ENCODE measurements around the gene TRIM9. TPM values are rescaled to one million over a fixed set of nuclear protein-coding genes. Genes with fewer than 3 reads are reported as not detected.

The TRIM9 gene
- total RNA-seq, 1 experiment from 2014 or later: 0.44 TPM

GRCh38 chr14:50985124-50985858 lies 109.6 kb downstream of the TRIM9 start:
- no peak for ATAC-seq
- TF ChIP-seq POLR2AphosphoS5 (IDR thresholded peaks at IDR 0.05; ENCODE audit: low read depth, low read length) (no peak), SIN3A (IDR thresholded peaks at IDR 0.05; ENCODE audit: borderline replicate concordance, insufficient read depth, low read depth, low read length) (no peak), TCF7L2 (IDR thresholded peaks at IDR 0.05; ENCODE audit: low read depth, low read length) (no peak), REST (IDR thresholded peaks at IDR 0.05; ENCODE audit: insufficient read depth in 1 of 2, low read depth in 2 of 2, low read length in 1 of 2) (no peak), CTCF (IDR thresholded peaks at IDR 0.05) (no peak)
- no peak for DNase-seq (ENCODE audit: low read depth, low spot score)
- Histone ChIP-seq H3K4me1 (ENCODE audit: control insufficient read depth, insufficient read depth, low read length) (no peaks in the 10 kb centered on the region), H3K36me3 (ENCODE audit: control insufficient read depth, insufficient read depth, low read length) (no peaks in the 10 kb centered on the region), H3K27ac (ENCODE audit: low read length) (no peak overlapping the region), H3K27me3 (ENCODE audit: control insufficient read depth, insufficient read depth, low read length) (peaks cover 8% of the 10 kb centered on the region; the same call in 1 of the 2 replicates), H3K9me3 (ENCODE audit: control insufficient read depth, insufficient read depth, low read depth, low read length) (no peaks in the 10 kb centered on the region), H3K4me3 (ENCODE audit: low read depth in 2 of 2, low read length in 2 of 2) (no peak overlapping the region)
- CTCF ChIA-PET: interaction anchor here (0.6 kb wide), 1 partner anchor 103 kb away, joined by 3 read pairs; no protein-coding TSS in a partner anchor
- intact Hi-C loops (cut with micrococcal nuclease; ENCODE audit: unreplicated experiment) (no loop called here), in situ Hi-C loops (cut with HindIII; ENCODE audit: low pct_unique_long_range_greater_than_20kb, low sequenced_read_pairs) (no loop called here)
- POLR2A ChIA-PET: interaction anchor here (0.6 kb wide), 1 partner anchor 410 kb away, joined by 3 read pairs; no protein-coding TSS in a partner anchor
- no TSS peak for BruUV-seq (replicated peaks)

GRCh38 chr14:50984036-50984710 lies 110.7 kb downstream of the TRIM9 start:
- CTCF ChIA-PET: no interaction called here
- in situ Hi-C loops (cut with HindIII; ENCODE audit: low pct_unique_long_range_greater_than_20kb, low sequenced_read_pairs): no loop called here
- intact Hi-C loops (cut with micrococcal nuclease; ENCODE audit: unreplicated experiment): no loop called here
- Histone ChIP-seq H3K27ac (ENCODE audit: low read length) (no peak overlapping the region), H3K4me1 (ENCODE audit: control insufficient read depth, insufficient read depth, low read length) (no peaks in the 10 kb centered on the region), H3K4me3 (ENCODE audit: low read depth in 2 of 2, low read length in 2 of 2) (no peak overlapping the region), H3K27me3 (ENCODE audit: control insufficient read depth, insufficient read depth, low read length) (peaks cover 8% of the 10 kb centered on the region; the same call in 1 of the 2 replicates), H3K9me3 (ENCODE audit: control insufficient read depth, insufficient read depth, low read depth, low read length) (no peaks in the 10 kb centered on the region), H3K36me3 (ENCODE audit: control insufficient read depth, insufficient read depth, low read length) (no peaks in the 10 kb centered on the region)
- POLR2A ChIA-PET: no interaction called here
- DNase-seq (ENCODE audit: low read depth, low spot score) (no peak), ATAC-seq (no peak)
- TF ChIP-seq POLR2AphosphoS5 (IDR thresholded peaks at IDR 0.05; ENCODE audit: low read depth, low read length): no peak
- no peak for TF ChIP-seq TCF7L2 (IDR thresholded peaks at IDR 0.05; ENCODE audit: low read depth, low read length)
- BruUV-seq (replicated peaks): no TSS peak

Measured in Panc1 (cell line).